SK-N-MC (cell line): ENCODE data around the gene NQO2.

Source experiments
- EZH2 ChIP-seq: fragments of 200-600 bp; sonication (generic); IDR thresholded peaks from one replicate; pipeline ENCODE4 v1.6.1; 2017; ENCODE audit warnings: antibody characterized with exemption
- POLR2AphosphoS5 ChIP-seq: IDR thresholded peaks from 2 replicates; pipeline ENCODE4 v1.6.1; 2012; ENCODE audit warnings: mild to moderate bottlenecking, low read depth, low read length, borderline replicate concordance

- TF ChIP-seq POLR2AphosphoS5 = no peak
- TF ChIP-seq EZH2 = no peak
Observed at GRCh38 chr6:2962636-2963035, 37.1 kb upstream of the NQO2 start.
